ENCODE results near the gene EAPP. TPM values are rescaled to one million over a fixed set of nuclear protein-coding genes. Genes with fewer than 3 reads are reported as not detected.
A peak's percentile ranks its signal among the peaks of the same experiment; 100 is the strongest.
"Not testable (repeated sequence)": the region's sequence is repeated elsewhere in the genome, so short reads cannot be mapped to it uniquely, and the experiment has no call there.

The EAPP gene
- 38.1 and 40.6 TPM in 2 replicates for total RNA-seq (2014; rRNA removed; shearing (Covaris generic))
- 51.3 and 53.1 TPM in 2 replicates for polyA plus RNA-seq (2015; cell fraction: cytosol; rRNA removed)
- 31.8 and 34.6 TPM in 2 replicates for polyA plus RNA-seq (2015; cell fraction: nucleus; rRNA removed)

DNA sequence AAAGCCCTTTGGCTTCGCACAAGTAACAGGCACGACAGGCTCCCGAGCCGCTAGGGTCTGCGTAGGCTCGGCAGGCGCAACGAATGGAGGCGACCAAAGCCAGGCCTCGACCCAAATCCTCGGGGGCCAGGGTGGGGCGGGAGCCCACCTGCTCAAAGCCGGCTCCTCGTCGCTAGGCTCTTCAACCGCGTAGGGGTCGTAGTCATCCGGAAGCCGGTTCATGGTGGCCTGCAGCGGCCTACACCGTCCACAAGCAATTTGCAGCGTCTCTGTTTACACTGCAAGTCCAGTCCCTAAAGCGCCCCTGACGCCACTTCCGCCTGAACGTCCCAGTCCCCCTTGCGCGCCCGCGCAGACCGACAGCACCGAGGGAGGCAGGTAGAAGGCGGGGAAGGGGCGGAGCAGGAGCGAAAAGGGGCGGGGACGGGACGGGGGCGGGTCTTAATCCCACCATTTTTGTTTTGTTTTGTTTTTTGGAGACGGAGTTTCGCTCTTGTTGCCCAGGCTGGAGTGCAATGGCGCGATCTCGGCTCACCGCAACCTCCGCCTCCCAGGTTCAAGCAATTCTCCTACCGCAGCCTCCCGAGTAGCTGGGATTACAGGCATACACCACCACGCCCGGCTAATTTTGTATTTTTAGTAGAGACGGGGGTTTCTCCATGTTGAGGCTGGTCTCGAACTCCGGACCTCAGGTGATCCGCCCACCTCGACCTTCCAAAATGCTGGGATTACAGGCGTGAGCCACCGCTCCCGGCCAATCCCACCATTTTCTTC, at the start of gene EAPP:
Gene EAPP, minus strand, starts transcription at position 295 of the 774 bp plus-strand sequence. Its CDS starts 73 bp downstream, at position 222.
- DNase-seq (ENCODE audit: low read depth) = peak; percentile 92

DNA sequence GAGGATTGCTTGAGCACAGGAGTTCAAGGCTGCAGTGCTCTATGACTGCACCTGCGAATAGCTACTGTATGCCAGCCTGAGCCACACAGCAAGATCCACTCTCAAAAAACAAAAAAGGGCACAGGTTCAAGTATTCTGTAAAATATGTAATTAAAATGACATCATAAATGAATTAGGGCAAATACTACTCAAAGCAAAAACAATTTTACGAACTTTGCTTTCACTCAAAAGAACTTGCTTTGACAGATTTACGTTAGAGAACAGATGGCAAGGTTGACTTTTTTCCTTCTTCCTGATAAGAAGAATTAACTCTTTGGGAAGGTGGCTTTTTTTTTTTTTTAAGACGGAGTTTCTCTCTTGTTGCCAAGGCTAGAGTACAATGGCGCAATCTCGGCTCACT, 44.0 kb upstream of the EAPP start:
- no peak for DNase-seq (ENCODE audit: low read depth)

- DNase-seq (ENCODE audit: low read depth) = no peak
Measured at GRCh38 chr14:34582117-34582680, 42.7 kb upstream of the EAPP start.

DNA sequence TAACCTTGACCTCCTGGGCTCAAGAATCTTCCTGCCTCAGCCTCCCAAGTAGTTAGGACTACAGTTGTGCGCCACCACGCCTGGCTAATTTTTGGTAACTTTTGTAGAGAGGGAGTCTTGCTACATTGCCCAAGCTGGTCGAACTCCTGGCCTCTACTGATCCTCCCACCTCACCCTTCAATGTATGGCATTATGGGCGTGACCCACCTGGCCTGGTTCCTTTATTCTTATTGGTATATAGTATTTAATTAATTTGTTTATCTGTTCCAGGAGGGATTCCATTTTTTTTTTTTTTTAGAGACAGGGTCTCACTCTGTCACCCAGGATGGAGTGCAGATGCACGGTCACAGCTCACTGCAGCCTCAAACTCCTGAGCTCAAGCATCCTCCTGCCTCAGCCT, 40.9 kb upstream of the EAPP start:
- DNase-seq (ENCODE audit: low read depth) = no peak

GRCh38 chr14:34571771-34572170, 32.3 kb upstream of the EAPP start:
- no peak for DNase-seq (ENCODE audit: low read depth)

GRCh38 chr14:34569750-34570149, 30.2 kb upstream of the EAPP start:
- no peak for DNase-seq (ENCODE audit: low read depth)

DNA sequence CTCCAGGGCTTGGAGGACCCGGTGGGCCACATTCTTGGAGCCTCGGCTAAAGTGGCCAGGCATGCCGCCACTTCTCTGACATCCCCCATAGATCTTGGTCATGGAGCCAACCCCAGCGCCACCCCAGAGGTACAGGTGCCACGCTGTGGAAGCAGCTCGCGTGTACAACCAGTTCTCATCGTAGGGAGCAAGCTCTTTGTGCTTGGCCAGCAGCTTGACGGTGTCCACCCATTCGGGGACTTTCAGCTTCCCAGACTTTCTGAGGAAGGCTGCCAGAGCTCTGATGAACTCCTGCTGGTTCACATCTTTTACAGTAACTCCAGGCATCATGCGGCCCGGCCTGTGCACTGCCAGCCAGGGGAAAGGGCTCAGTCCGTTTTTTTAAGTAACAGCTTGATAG, 29.3 kb upstream of the EAPP start:
- DNase-seq (ENCODE audit: low read depth) = no peak

GRCh38 chr14:34562776-34563150, 23.3 kb upstream of the EAPP start:
- no peak for DNase-seq (ENCODE audit: low read depth)

DNA sequence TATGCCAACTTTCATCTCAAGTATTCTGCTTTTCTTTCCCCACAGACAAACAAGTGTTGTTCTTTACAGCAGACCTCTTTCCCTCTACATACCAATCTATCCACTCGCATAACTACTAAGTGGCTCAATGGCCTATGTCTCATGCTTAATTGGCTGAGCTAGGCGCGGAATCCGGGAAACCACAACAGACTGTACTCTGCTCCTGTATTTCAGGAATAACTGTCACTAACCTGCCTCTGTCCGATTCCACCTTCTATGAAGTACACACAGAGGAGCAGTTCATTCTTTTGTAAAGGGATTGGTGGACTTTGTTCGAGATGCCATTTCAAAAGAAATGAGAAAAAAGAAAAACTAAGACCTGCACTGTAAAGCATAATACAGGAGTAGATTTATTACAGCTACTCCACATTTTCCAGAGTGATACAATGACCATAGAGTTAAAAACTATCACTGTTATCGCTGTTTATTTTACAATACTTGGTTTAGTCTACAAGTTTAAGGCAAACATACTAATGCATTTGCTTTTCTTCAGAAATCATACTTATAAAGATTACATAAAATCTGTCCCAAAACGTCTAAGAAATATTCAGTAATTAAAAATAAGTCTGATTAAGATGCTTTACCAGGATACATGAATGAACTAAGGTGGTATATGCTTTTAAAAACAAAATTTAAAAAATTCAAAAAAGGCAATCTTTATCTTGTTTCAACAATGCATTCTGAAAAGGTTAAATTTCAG, 22.7 kb upstream of the EAPP start:
- DNase-seq (ENCODE audit: low read depth) = not testable (repeated sequence)

- not testable (repeated sequence) for DNase-seq (ENCODE audit: low read depth)
Measured at GRCh38 chr14:34556498-34556829, 17.0 kb upstream of the EAPP start.

DNA sequence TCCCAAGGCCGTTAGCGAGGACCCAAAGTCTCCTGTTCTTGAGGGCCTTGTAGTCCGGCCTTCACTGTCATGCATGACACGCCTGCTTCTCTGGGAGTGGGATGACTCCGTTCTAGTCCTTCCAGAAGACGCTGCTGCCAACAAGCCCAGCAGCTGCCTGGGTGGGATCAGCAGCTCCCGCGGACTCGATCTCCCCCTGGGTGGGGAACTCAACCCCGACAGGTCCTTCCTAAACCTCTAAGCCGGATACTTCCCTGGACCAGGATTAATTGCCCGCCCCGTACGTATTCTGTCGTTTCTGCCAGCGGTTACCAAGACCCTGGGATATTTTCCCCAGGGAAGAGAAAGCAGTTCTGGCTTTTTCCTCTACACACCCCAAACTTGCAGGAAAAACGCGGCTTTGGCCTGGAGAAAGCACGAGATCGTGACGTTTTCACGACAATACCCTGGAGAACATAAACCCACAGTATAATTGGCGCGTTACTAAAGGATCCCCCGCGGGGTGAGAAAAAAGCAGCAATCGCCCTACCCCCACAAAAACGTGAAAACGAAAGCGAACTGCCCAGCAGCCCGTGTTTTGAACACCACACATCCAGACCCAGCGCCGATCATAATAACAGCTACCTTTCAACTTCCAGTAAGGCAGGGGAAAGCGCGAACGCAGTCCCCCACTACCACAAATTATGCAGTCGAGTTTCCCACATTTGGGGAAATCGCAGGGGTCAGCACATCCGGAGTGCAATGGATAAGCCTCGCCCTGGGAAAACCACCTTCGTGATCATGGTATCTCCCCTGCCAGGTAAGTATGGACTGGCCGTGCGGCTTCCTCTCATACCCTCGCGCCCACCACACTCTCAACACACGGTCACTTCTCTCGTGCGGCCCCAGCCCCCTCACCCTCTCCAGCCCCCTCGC, 16.3 kb upstream of the EAPP start:
- not testable (repeated sequence) for DNase-seq (ENCODE audit: low read depth)

DNA sequence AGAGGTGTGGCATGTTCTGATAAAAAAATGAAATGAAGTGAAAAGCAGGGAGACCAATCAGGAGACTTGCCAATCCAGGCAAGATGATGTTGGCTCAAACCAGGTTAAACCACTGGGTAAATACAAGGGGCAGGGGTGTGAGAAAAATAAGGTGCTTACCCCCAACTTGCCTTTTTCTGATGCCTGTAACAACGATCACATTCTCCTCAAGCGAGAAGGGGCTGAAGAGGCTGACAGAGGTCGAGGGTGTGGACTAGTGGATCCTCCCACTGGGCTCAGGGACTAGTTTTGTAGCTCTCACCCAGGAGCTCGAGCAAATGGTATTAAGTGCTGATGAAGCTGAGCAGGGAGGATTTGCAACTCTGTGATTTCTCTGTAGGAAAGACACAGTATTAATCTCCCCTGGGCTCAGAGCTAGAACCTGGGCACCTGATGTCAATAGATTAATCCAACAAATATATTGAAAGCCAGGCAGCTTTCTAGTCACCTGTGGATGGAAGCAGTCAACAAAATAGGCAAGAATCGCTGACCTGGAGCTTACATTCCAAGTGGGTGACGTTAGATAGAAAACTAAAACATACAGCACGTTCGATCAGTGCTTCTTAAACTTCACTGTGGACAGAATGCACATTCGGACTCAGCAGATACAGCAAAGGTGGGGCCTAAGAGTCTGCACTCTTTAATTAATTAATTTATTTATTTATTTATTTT, 15.2 kb upstream of the EAPP start:
- peak; percentile 29 for DNase-seq (ENCODE audit: low read depth)

- not testable (repeated sequence) for DNase-seq (ENCODE audit: low read depth)
Measured at GRCh38 chr14:34549276-34549966, 9.9 kb upstream of the EAPP start.

DNA sequence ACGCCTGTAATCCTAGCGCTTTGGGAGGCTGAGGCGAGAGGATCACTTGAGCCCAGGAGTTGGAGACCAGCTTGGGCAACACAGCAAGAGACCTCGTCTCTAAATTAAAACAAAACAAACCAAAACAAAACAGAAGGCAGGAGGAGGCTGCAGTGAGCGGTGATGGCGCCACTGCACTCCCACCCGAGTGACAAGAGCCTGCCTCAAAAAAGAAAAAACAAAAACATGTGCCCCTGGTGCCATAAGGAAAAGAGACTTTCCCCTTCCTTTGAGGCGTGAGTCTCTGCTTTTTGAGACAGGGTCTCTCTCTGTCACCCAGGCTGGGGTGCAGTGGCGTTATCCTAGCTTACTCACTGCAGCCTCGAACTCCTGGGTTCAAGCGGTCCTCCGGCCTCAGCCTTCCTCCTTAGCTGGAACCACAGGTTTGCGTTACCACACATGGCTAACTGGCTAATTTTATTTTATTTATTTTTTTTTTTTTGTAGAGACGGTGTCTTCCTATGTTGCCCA, 9.0 kb upstream of the EAPP start:
- peak; percentile 11 for DNase-seq (ENCODE audit: low read depth)

DNA sequence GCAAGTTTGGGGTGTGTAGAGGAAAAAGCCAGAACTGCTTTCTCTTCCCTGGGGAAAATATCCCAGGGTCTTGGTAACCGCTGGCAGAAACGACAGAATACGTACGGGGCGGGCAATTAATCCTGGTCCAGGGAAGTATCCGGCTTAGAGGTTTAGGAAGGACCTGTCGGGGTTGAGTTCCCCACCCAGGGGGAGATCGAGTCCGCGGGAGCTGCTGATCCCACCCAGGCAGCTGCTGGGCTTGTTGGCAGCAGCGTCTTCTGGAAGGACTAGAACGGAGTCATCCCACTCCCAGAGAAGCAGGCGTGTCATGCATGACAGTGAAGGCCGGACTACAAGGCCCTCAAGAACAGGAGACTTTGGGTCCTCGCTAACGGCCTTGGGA, 7.6 kb upstream of the EAPP start:
- not testable (repeated sequence) for DNase-seq (ENCODE audit: low read depth)

DNA sequence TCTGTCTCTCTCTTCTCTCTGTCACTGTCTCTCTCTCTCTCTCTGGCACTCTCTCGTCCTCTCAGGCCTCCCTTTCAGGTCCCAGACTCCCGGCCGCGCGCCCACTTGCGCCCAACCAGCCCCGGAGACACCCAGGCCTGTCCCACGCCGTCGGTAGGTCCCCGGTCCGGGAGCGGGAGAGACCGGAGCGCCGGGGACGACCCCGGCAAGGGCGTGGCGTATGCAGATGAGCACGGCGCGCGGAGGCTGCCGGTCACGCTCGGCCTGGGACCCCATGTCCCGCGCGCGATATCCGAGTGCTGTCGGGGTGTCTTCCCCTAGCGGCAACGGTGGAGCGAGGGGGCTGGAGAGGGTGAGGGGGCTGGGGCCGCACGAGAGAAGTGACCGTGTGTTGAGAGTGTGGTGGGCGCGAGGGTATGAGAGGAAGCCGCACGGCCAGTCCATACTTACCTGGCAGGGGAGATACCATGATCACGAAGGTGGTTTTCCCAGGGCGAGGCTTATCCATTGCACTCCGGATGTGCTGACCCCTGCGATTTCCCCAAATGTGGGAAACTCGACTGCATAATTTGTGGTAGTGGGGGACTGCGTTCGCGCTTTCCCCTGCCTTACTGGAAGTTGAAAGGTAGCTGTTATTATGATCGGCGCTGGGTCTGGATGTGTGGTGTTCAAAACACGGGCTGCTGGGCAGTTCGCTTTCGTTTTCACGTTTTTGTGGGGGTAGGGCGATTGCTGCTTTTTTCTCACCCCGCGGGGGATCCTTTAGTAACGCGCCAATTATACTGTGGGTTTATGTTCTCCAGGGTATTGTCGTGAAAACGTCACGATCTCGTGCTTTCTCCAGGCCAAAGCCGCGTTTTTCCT, 7.0 kb upstream of the EAPP start:
- not testable (repeated sequence) for DNase-seq (ENCODE audit: low read depth)

DNA sequence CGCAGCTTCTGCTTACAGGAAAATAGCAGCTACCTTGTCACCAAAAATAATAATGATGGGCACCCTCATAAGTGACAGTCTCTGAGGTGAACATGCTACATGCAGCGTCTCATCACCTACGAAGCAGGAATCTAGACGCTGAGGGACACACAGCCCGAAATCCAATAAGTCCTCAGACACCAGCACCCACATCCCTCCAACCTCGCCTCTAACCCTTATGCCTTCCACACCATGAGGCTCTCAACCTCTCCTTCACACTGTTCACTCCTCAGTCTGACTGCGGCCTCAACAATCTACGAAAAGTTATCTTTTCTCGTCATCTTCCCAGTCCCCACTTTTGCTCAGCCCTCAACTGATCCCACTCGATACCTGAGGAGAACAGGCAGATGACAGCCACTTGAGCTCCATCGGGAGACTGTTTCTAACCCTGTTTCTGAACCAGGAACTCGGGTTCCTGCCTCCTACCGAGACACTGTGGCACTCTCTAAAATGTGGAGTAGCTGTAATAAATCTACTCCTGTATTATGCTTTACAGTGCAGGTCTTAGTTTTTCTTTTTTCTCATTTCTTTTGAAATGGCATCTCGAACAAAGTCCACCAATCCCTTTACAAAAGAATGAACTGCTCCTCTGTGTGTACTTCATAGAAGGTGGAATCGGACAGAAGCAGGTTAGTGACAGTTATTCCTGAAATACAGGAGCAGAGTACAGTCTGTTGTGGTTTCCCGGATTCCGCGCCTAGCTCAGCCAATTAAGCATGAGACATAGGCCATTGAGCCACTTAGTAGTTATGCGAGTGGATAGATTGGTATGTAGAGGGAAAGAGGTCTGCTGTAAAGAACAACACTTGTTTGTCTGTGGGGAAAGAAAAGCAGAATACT, 919 bp upstream of the EAPP start:
- not testable (repeated sequence) for DNase-seq (ENCODE audit: low read depth)

All from HT1080 (cell line).